Measurements from ENCODE around the gene UBE2I. TPM values are rescaled to one million over a fixed set of nuclear protein-coding genes. Genes with fewer than 3 reads are reported as not detected.
A peak's percentile ranks its signal among the peaks of the same experiment; 100 is the strongest.

Gene UBE2I
- total and polyA plus RNA-seq, 2 donors from 2014 or later: 62.2 to 97.1 TPM

DNA sequence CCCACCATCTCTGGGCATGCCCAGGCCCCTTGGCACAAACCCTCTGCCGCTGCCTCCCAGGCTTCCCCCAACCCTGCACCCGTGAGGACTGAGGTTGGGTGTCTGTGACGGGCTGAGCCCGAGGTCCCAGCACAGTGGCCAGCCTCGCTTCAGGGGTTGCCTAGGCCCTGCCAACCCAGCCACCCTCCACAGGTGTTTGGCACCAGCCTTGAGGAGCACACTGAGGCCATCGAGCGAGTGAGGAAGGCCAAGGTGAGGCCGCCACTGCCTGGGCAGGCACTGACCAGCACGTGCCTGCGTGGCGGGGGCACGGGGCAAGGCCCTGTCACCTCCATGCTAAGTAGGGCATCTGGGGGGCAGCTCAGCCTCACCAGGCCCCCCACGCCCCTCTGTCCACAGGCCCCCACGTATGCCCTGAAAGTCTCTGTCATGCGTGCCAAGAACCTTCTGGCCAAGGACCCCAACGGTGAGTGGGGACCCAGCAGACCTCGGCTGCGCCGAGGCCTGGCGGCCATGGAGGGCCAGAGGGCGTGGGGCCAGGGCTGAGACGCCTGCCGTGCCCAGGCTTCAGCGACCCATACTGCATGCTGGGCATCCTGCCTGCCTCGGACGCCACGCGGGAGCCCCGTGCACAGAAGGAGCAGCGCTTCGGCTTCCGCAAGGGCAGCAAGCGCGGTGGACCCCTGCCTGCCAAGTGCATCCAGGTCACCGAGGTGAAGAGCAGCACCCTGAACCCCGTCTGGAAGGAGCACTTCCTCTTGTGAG is 31.5 kb downstream of the UBE2I start:
- FAIRE-seq: no peak
- TF ChIP-seq, protein P1, sequence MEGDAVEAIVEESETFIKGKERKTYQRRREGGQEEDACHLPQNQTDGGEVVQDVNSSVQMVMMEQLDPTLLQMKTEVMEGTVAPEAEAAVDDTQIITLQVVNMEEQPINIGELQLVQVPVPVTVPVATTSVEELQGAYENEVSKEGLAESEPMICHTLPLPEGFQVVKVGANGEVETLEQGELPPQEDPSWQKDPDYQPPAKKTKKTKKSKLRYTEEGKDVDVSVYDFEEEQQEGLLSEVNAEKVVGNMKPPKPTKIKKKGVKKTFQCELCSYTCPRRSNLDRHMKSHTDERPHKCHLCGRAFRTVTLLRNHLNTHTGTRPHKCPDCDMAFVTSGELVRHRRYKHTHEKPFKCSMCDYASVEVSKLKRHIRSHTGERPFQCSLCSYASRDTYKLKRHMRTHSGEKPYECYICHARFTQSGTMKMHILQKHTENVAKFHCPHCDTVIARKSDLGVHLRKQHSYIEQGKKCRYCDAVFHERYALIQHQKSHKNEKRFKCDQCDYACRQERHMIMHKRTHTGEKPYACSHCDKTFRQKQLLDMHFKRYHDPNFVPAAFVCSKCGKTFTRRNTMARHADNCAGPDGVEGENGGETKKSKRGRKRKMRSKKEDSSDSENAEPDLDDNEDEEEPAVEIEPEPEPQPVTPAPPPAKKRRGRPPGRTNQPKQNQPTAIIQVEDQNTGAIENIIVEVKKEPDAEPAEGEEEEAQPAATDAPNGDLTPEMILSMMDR (IDR thresholded peaks at IDR 0.05; ENCODE audit: borderline replicate concordance, extremely low read depth, insufficient read depth): no peak
- intact Hi-C loops (cut with DNase I): no loop called here

DNA sequence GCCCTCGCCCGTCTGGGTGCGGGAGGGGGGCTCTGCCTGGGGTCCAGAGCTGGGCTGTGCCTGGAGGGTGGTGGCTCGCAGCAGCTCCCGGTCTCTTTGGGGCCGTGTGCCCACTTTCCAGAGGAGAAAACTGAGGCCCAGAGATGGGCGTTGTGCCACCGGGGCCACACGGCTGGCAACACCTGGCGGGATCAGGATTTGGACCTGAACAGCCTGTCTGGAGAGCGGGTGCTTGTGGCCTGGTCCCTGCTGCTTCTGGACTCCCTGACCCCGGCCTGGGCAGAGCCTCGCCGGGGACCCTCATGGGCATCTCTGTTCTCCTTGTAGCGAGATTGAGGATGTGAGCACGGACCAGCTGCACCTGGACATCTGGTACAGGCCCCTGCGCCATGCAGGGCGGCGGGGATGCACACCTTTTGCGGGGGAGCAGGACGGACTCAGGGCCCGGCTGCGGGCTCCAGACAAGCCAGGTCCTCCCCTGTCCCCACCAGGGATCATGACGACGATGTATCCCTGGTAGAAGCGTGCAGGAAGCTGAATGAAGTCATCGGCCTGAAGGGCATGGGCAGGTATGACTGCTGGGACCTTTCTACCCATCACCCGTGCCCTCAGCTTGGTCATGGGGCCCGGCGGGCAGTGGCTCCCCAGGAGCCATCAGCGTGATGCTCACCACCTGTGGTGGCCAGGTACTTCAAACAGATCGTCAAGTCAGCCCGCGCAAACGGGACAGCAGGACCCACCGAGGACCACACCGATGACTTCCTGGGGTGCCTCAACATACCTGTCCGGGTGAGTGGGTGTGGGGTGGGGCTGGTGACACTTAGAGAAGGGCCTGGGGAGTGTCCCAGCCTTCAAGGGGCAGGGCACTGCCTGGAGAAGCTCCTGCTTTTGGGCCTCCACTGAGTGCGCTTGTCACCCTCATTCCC is 32.3 kb downstream of the UBE2I start:
- FAIRE-seq: no peak
- DNase-seq: peak in 1 of 5 donors; percentile 70
- H3K9me3 ChIP-seq (ENCODE audit: control insufficient read depth in 2 of 3, insufficient read depth in 1 of 3, low read length in 3 of 3): no peaks in the 10 kb centered on the region
- H3K4me1 ChIP-seq (ENCODE audit: control insufficient read depth in 2 of 3, insufficient read depth in 2 of 3, low read depth in 1 of 3, low read length in 3 of 3): peaks cover 0 to 14% (median 0%) of the 10 kb centered on the region in 3 donors
- TF ChIP-seq, protein P1 (IDR thresholded peaks at IDR 0.05; ENCODE audit: borderline replicate concordance, extremely low read depth, insufficient read depth): no peak
- no peaks in the 10 kb centered on the region for H3K27me3 ChIP-seq (ENCODE audit: control insufficient read depth, insufficient read depth, low read length)
- no peak overlapping the region for H3K27ac ChIP-seq (ENCODE audit: low read depth in 2 of 2, low read length in 2 of 2)
- H3K36me3 ChIP-seq (ENCODE audit: control insufficient read depth in 2 of 3, insufficient read depth in 3 of 3, low read length in 3 of 3): peaks cover 0 to 3% (median 0%) of the 10 kb centered on the region in 3 donors
- intact Hi-C loops (cut with DNase I): no loop called here
- H3K4me3 ChIP-seq (ENCODE audit: low read length in 3 of 3): no peak overlapping the region
- H3K9ac ChIP-seq (ENCODE audit: low read length in 3 of 3): no peak overlapping the region

More for the DNA sequence above, 31.5 kb downstream of the UBE2I start:
- Histone ChIP-seq H3K27me3 (ENCODE audit: control insufficient read depth, insufficient read depth, low read length) (no peaks in the 10 kb centered on the region), H3K4me3 (ENCODE audit: low read length in 3 of 3) (no peak overlapping the region), H3K9ac (ENCODE audit: low read length in 3 of 3) (no peak overlapping the region), H3K9me3 (ENCODE audit: control insufficient read depth in 2 of 3, insufficient read depth in 1 of 3, low read length in 3 of 3) (no peaks in the 10 kb centered on the region), H3K4me1 (ENCODE audit: control insufficient read depth in 2 of 3, insufficient read depth in 2 of 3, low read depth in 1 of 3, low read length in 3 of 3) (peaks cover 0 to 14% (median 0%) of the 10 kb centered on the region in 3 donors), H3K27ac (ENCODE audit: low read depth in 2 of 2, low read length in 2 of 2) (no peak overlapping the region), H3K36me3 (ENCODE audit: control insufficient read depth in 2 of 3, insufficient read depth in 3 of 3, low read length in 3 of 3) (peaks cover 0 to 3% (median 0%) of the 10 kb centered on the region in 3 donors)
- DNase-seq: peak in 1 of 5 donors; percentile 41

DNA sequence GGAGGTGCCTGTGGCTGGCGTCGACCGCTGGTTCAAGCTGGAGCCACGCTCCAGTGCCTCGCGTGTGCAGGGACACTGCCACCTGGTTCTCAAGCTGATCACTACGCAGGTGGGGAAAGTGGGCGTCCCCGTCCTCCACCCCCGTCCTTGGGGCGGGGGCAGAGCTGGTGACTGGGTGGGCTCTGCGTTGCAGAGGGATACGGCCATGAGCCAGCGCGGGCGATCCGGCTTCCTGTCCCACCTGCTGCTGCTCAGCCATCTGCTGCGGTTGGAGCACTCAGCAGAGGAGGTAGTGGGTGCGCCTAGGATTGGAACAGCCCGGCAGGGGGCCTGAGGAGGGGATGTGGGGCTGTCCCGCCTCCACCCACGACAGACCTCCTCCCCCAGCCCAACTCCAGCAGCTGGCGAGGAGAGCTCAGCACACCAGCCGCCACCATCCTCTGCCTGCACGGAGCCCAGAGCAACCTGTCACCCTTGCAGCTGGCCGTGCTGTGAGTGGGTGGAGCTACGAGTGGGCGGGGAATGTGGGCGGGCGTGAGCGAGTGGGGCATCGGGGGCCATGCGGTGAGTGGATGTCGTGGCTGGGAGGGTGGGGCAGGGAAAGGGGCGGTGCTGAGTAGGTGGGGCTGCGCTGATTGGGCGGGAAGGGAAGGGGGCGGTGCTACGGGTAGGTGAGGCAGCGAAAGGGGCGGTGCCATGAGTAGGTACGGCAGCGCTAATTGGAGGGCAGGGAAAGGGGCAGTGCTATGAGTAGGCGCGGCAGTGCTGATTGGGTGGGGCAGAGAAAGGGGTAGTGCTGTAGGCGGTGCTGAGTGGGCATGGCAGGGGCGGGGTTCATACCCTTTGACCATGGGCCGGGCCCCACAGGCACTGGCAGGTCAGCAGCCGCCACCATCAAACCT is 33.3 kb downstream of the UBE2I start:
- H3K4me1 ChIP-seq (ENCODE audit: control insufficient read depth in 2 of 3, insufficient read depth in 2 of 3, low read depth in 1 of 3, low read length in 3 of 3): peaks cover 0 to 14% (median 0%) of the 10 kb centered on the region in 3 donors
- FAIRE-seq: peak; percentile 77
- H3K27ac ChIP-seq (ENCODE audit: low read depth in 2 of 2, low read length in 2 of 2): no peak overlapping the region

More for the DNA sequence above, 33.3 kb downstream of the UBE2I start:
- TF ChIP-seq, protein P1 (IDR thresholded peaks at IDR 0.05; ENCODE audit: borderline replicate concordance, extremely low read depth, insufficient read depth): no peak
- Histone ChIP-seq H3K27me3 (ENCODE audit: control insufficient read depth, insufficient read depth, low read length) (no peaks in the 10 kb centered on the region), H3K36me3 (ENCODE audit: control insufficient read depth in 2 of 3, insufficient read depth in 3 of 3, low read length in 3 of 3) (peaks cover 0 to 3% (median 0%) of the 10 kb centered on the region in 3 donors), H3K4me3 (ENCODE audit: low read length in 3 of 3) (peak overlapping the region; percentile 26 to 52 (median 42)), H3K9ac (ENCODE audit: low read length in 3 of 3) (no peak overlapping the region), H3K9me3 (ENCODE audit: control insufficient read depth in 2 of 3, insufficient read depth in 1 of 3, low read length in 3 of 3) (no peaks in the 10 kb centered on the region)
- intact Hi-C loops (cut with DNase I): no loop called here
- DNase-seq: peak; percentile 97 to 99 (median 99)
